Muscle layer of duodenum (tissue), 2 donors: Measurements from ENCODE around the gene CBX4.

Experiments
- H3K27ac ChIP-seq: one replicate; pipeline ENCODE4 v1.7.0; 2013; ENCODE audit warnings: mild to moderate bottlenecking, low read length
- H3K27me3 ChIP-seq: one replicate; pipeline ENCODE4 v1.7.0; 2013; ENCODE audit warnings: low read depth, mild to moderate bottlenecking, control low read depth, low read length
- H3K36me3 ChIP-seq, 2 donors: one replicate each; pipeline ENCODE4 v1.7.0; 2013; ENCODE audit warnings: low read length in 2 of 2, control low read depth in 1 of 2, mild to moderate bottlenecking in 1 of 2; ENCODE audit not compliant: insufficient read depth in 2 of 2, control insufficient read depth in 1 of 2
- H3K4me1 ChIP-seq, 2 donors: one replicate each; pipeline ENCODE4 v1.7.0; 2013; ENCODE audit warnings: low read length in 2 of 2, mild to moderate bottlenecking in 2 of 2, control low read depth in 1 of 2, moderate library complexity in 1 of 2; ENCODE audit not compliant: insufficient read depth in 2 of 2, control insufficient read depth in 1 of 2
- H3K4me3 ChIP-seq, 2 donors: one replicate each; pipeline ENCODE4 v1.7.0; 2013; ENCODE audit warnings: low read length in 2 of 2, low read depth in 1 of 2, mild to moderate bottlenecking in 1 of 2
- H3K9me3 ChIP-seq, 2 donors: one replicate each; pipeline ENCODE4 v1.7.0; 2013; ENCODE audit warnings: low read length in 2 of 2, control low read depth in 1 of 2, mild to moderate bottlenecking in 1 of 2; ENCODE audit not compliant: control insufficient read depth in 1 of 2
- donor health status: healthy.

CBX4 gene

DNA sequence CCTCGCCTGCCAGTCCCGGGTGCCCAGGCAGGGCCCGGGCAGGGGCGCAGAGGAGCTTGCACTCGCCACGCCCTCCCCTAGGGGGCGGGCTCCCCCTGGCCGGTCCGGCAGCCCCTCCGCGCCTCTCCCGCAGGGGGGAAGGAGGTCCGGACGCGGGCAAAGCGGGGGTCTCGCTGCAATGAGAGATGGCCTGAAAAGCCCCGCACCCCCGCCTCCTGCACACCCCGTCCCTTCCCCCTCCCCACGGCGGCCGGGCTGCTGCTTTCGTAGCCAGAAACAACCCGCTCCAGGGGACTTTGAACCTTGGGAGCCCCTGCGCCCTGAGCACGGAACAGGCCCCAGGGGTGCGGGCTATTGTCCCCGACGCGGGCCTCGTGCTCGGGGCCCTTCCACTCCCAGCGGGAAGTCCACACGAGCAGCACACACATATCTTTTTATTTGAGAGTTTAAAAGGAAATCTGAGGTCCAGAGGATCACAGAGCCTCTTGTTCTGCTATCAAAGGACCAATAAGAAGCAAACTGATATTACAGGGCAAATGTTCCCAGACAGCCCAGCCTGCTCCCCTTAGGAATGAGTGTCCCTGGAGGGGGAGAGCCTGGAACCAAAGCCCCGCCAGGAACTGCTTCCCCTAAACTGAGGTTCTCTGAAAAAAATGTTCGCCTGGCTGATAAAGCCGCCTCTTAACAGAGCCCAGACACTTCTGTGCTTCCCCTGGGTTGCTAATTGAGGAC, 5.8 kb upstream of the CBX4 start:
- Histone ChIP-seq H3K4me1 (peaks cover 7 to 57% of the 10 kb centered on the region in 2 donors), H3K9me3 (no peaks in the 10 kb centered on the region), H3K27me3 (peaks cover 25% of the 10 kb centered on the region), H3K36me3 (no peaks in the 10 kb centered on the region), H3K27ac (peak overlapping the region; percentile 75), H3K4me3 (peak overlapping the region in 1 of 2 donors; percentile 75)

DNA sequence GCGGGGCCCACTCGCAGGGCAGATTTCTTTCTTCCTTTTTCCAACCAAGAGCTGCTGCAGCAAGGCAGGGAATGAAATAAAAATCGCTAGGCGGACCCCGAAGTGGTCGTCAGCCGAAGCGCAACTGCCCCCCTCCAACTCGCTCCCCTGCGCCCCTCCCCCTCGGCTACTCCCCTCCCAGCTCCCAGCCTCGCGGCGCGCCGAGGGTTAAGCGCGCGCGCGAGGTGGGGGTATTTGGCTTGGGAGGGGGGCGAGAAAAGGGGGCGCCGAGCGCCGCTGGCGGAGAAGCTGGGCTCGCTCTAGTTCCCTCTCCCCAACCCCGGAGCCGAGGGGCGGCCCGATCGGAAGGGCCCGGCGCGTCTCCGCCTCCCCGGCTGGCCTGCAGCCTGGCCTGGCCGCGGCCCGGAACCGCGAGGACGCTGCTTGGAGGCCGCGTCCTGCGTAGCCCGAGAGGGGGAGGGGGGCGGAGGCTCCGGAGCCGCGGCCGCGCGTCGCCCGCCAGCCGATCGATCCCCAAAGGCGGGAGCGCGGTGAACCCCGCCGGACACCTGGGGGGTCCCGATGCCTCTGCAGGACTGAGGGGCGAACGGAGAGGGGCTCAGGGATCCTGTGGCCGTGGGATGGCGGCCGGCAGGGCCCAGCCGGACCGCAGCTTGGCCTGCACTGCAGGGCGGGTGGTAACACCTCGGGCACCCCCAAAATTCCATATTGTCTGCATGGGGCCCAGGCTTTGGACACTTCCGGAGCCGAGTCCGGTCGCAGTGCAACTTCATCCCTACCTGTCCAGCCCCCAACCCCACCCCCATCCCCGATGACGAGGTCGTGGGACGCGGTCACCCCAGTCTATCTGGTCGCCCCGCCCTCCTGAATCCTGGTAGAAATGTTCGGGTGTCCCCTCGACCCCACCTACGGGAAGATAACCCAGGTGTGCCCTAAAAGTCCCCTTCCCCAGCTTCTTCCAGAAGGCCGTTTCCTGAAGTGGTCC, 4.9 kb upstream of the CBX4 start:
- Histone ChIP-seq H3K27ac (no peak overlapping the region), H3K9me3 (no peaks in the 10 kb centered on the region), H3K4me1 (peaks cover 7 to 62% of the 10 kb centered on the region in 2 donors), H3K27me3 (peaks cover 25% of the 10 kb centered on the region), H3K4me3 (peak overlapping the region; percentile 48 to 75), H3K36me3 (no peaks in the 10 kb centered on the region)

DNA sequence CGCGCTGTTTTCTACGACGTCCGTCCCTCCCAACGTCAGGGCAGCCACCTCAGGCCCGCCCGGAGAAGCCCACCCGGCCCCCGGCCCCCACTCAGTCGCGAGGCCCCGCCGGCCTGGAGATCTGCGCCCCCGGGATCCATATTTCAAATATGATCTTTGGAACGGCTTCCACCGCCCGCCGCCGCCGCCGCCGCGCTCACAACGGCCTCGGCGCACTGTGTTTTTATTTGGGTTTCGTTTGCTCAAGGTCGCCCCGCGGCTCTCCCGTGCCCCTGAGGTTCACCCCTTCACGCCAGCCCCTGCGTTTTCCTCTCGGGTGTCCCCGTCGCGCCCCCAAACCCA, 4.2 kb upstream of the CBX4 start:
- H3K27ac ChIP-seq = no peak overlapping the region

DNA sequence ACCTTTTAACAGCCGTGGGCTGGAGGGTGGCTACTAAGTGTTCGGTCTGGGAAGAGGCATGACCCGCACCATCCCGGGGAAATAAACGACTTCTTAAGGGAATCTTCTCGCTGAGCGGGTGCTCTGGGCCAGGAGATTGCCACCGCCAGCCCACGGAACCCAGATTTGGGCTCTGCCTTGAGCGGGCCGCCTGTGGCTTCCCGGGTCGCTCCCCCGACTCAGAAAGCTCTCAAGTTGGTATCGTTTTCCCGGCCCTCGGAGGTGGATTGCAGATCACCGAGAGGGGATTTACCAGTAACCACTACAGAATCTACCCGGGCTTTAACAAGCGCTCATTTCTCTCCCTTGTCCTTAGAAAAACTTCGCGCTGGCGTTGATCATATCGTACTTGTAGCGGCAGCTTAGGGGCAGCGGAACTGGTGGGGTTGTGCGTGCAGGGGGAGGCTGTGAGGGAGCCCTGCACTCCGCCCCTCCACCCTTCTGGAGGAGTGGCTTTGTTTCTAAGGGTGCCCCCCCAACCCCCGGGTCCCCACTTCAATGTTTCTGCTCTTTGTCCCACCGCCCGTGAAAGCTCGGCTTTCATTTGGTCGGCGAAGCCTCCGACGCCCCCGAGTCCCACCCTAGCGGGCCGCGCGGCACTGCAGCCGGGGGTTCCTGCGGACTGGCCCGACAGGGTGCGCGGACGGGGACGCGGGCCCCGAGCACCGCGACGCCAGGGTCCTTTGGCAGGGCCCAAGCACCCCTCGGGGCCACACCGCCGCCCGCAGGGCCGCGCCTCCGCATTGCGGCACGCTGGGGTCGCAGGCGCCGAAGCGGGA, 3.6 kb upstream of the CBX4 start:
- Histone ChIP-seq H3K9me3 (no peaks in the 10 kb centered on the region), H3K4me1 (peaks cover 7 to 65% of the 10 kb centered on the region in 2 donors), H3K4me3 (peak overlapping the region in 1 of 2 donors; percentile 75), H3K27me3 (peaks cover 25% of the 10 kb centered on the region), H3K36me3 (no peaks in the 10 kb centered on the region), H3K27ac (no peak overlapping the region)

More for the DNA sequence above, 4.2 kb upstream of the CBX4 start:
- Histone ChIP-seq H3K4me3 (peak overlapping the region; percentile 48 to 75), H3K36me3 (no peaks in the 10 kb centered on the region), H3K9me3 (no peaks in the 10 kb centered on the region), H3K27me3 (peaks cover 25% of the 10 kb centered on the region), H3K4me1 (peaks cover 7 to 62% of the 10 kb centered on the region in 2 donors)

DNA sequence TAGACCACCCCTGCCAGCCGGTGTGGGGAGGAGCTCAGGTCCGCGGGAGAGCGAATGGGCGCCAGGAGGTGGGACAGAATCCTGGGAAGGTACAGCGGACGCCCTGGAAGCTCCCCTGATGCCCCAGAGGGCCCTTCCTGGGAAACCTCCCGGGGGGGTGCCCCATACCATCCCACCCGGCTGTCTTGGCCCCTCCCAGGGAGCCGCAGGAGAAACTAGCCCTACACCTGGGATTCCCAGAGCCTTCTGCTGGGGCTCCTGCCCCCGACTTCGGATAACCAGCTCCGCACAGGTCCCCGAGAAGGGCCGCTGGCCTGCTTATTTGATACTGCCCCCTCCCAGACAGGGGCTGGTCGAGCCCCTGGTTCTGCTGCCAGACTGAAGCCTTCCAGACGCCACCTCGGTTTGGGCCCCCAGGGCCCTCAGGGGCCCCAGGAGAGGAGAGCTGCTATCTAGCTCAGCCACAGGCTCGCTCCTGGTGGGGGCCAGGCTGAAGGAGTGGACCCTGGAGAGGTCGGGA, 3.0 kb upstream of the CBX4 start:
- H3K36me3 ChIP-seq = no peaks in the 10 kb centered on the region
- peaks cover 25% of the 10 kb centered on the region for H3K27me3 ChIP-seq
- no peaks in the 10 kb centered on the region for H3K9me3 ChIP-seq
- no peak overlapping the region for H3K27ac ChIP-seq
- H3K4me3 ChIP-seq = no peak overlapping the region
- peaks cover 7 to 72% of the 10 kb centered on the region in 2 donors for H3K4me1 ChIP-seq

DNA sequence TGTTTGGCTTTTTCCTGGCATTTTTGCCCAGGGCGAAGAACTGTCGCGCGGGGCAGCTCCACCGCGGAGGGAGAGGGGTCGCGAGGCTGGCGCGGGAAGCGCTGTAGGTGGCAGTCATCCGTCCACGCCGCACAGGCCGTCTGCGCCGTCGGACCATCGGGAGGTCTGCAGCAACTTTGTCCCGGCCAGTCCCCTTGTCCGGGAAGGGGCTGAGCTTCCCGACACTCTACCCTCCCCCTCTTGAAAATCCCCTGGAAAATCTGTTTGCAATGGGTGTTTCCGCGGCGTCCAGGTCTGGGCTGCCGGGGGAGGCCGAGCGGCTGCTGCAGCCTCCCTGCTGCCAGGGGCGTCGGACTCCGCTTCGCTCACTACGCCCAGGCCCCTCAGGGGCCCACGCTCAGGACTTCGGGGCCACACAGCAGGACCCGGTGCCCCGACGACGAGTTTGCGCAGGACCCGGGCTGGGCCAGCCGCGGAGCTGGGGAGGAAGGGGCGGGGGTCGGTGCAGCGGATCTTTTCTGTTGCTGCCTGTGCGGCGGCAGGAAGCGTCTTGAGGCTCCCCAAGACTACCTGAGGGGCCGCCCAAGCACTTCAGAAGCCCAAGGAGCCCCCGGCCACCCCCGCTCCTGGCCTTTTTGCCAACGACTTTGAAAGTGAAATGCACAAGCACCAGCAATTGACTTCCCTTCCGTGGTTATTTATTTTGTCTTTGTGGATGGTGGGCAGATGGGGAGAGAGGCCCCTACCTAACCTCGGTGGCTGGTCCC, 2.3 kb upstream of the CBX4 start:
- no peaks in the 10 kb centered on the region for H3K9me3 ChIP-seq
- no peaks in the 10 kb centered on the region for H3K36me3 ChIP-seq
- peaks cover 25% of the 10 kb centered on the region for H3K27me3 ChIP-seq
- H3K27ac ChIP-seq = no peak overlapping the region
- H3K4me3 ChIP-seq = no peak overlapping the region
- H3K4me1 ChIP-seq = peaks cover 7 to 78% of the 10 kb centered on the region in 2 donors

DNA sequence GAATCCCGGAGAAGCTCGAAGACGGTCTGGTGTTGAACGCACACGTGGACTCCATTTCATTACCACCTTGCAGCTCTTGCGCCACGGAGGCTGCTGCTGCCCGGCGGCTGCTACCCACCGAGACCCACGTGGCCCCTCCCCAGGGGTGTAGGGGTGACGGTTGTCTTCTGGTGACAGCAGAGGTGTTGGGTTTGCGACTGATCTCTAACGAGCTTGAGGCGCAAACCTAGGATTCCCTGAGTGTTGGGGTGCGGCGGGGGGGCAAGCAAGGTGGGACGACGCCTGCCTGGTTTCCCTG, 1.7 kb upstream of the CBX4 start:
- H3K9me3 ChIP-seq = no peaks in the 10 kb centered on the region
- H3K4me3 ChIP-seq = peak overlapping the region in 1 of 2 donors; percentile 64
- H3K4me1 ChIP-seq = peaks cover 10 to 84% of the 10 kb centered on the region in 2 donors
- H3K27ac ChIP-seq = no peak overlapping the region
- H3K27me3 ChIP-seq = peaks cover 25% of the 10 kb centered on the region
- peaks cover 0 to 4% of the 10 kb centered on the region in 2 donors for H3K36me3 ChIP-seq

DNA sequence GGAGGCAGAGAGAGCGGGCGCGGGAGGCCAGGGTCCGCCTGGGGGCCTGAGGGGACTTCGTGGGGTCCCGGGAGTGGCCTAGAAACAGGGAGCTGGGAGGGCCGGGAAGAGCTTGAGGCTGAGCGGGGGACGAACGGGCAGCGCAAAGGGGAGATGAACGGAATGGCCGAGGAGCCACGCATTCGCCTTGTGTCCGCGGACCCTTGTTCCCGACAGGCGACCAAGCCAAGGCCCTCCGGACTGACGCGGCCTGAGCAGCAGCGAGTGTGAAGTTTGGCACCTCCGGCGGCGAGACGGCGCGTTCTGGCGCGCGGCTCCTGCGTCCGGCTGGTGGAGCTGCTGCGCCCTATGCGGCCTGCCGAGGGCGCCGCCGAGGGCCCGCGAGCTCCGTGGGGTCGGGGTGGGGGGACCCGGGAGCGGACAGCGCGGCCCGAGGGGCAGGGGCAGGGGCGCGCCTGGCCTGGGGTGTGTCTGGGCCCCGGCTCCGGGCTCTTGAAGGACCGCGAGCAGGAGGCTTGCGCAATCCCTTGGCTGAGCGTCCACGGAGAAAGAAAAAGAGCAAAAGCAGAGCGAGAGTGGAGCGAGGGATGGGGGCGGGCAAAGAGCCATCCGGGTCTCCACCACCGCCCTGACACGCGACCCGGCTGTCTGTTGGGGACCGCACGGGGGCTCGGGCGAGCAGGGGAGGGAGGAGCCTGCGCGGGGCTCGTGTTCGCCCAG, 1.2 kb upstream of the CBX4 start:
- Histone ChIP-seq H3K4me1 (peaks cover 6 to 86% of the 10 kb centered on the region in 2 donors), H3K27me3 (peaks cover 25% of the 10 kb centered on the region), H3K36me3 (peaks cover 0 to 7% of the 10 kb centered on the region in 2 donors), H3K27ac (no peak overlapping the region), H3K4me3 (peak overlapping the region in 1 of 2 donors; percentile 64), H3K9me3 (no peaks in the 10 kb centered on the region)

DNA sequence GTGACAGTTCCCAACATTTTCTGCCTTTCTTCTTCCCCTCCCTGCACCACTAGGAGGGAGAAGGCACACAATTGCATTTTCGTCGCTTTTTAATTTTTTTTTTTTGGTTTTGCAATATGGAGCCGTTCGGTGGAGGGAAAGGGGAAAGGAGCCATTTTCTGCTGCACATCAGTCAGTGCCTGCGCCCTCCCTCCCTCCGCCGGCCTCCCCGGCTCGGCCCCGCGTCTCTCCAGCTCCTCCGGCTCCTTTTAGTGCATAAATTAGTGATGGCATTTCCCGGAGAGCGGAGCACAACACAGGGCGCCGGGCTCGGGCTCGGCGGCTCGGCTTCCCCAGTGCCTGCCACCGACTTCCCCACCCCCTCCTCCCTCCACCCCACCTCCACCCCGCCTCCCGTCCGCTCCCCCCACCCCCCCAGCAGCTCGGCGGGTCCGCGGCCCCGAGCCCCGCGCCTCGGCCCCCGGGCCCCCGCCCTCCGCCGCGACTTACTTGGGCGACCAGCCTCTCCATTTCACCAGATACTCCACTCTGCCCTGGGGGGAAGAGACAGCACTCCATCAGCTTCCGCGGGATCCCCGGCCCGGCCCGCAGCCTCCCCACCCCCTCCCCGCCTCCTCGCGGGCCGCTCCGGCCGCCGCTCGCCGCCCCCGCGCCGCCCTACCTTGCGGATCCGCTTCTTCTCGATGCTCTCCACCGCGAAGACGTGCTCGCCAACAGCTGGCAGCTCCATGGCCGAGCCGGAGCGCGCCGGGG, 542 bp downstream of the CBX4 start:
- H3K4me1 ChIP-seq = peaks cover 3 to 75% of the 10 kb centered on the region in 2 donors
- H3K4me3 ChIP-seq = peak overlapping the region; percentile 71 to 84
- H3K27ac ChIP-seq = peak overlapping the region; percentile 84
- no peaks in the 10 kb centered on the region for H3K9me3 ChIP-seq
- peaks cover 25% of the 10 kb centered on the region for H3K27me3 ChIP-seq
- H3K36me3 ChIP-seq = peaks cover 3 to 24% of the 10 kb centered on the region in 2 donors
